ENCODE data around the gene FOXB1. TPM values are rescaled to one million over a fixed set of nuclear protein-coding genes. Genes with fewer than 3 reads are reported as not detected.

The FOXB1 gene
- total RNA-seq, 1 experiment from 2014 or later = 0.64 TPM

GRCh38 chr15:59994888-59995557, 9.1 kb upstream of the FOXB1 start:
- peaks cover 44% of the 10 kb centered on the region for H3K27me3 ChIP-seq (ENCODE audit: control insufficient read depth, insufficient read depth, low read length)

DNA sequence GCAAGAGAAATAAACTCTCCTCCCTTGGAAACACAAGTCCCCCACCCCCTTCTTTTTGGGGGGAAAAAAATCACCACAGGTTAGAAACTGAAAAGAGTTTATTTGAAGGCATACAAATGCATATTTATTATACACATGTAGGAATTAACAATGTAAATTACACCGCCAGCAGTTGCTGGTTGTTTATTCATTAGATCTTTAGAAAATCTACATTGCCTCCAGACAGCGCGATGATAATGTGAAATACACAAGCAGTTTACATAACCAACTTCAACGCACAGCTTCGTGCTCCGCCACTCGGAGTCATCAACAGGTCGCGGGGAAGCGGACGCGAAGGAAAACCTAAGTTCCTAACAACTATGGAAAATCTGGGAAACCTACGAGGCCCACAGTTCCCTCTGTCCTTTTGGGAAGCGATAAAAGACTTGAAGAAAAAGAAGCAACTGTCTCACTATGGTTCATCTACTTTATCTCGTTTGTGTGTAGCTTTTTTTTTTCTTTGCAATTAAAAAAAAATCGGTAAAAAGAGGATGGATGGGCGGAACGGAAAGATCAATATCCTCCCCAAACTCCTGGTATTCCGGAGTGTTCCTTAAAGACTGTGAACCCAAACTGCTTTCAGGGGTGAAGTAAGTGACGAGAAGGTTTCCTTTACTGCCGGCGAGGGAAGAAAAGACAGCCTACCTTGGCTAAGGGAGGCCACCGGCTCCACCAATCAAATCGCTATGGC, 8.4 kb upstream of the FOXB1 start:
- BruUV-seq (replicated peaks) = no TSS peak
- CTCF ChIA-PET = no interaction called here
- TF ChIP-seq, protein P1, sequence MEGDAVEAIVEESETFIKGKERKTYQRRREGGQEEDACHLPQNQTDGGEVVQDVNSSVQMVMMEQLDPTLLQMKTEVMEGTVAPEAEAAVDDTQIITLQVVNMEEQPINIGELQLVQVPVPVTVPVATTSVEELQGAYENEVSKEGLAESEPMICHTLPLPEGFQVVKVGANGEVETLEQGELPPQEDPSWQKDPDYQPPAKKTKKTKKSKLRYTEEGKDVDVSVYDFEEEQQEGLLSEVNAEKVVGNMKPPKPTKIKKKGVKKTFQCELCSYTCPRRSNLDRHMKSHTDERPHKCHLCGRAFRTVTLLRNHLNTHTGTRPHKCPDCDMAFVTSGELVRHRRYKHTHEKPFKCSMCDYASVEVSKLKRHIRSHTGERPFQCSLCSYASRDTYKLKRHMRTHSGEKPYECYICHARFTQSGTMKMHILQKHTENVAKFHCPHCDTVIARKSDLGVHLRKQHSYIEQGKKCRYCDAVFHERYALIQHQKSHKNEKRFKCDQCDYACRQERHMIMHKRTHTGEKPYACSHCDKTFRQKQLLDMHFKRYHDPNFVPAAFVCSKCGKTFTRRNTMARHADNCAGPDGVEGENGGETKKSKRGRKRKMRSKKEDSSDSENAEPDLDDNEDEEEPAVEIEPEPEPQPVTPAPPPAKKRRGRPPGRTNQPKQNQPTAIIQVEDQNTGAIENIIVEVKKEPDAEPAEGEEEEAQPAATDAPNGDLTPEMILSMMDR (IDR thresholded peaks at IDR 0.05) = no peak
- TF ChIP-seq SIN3A (IDR thresholded peaks at IDR 0.05; ENCODE audit: borderline replicate concordance, insufficient read depth, low read depth, low read length) (no peak), POLR2AphosphoS5 (IDR thresholded peaks at IDR 0.05; ENCODE audit: low read depth, low read length) (no peak)
- TF ChIP-seq, protein P2, sequence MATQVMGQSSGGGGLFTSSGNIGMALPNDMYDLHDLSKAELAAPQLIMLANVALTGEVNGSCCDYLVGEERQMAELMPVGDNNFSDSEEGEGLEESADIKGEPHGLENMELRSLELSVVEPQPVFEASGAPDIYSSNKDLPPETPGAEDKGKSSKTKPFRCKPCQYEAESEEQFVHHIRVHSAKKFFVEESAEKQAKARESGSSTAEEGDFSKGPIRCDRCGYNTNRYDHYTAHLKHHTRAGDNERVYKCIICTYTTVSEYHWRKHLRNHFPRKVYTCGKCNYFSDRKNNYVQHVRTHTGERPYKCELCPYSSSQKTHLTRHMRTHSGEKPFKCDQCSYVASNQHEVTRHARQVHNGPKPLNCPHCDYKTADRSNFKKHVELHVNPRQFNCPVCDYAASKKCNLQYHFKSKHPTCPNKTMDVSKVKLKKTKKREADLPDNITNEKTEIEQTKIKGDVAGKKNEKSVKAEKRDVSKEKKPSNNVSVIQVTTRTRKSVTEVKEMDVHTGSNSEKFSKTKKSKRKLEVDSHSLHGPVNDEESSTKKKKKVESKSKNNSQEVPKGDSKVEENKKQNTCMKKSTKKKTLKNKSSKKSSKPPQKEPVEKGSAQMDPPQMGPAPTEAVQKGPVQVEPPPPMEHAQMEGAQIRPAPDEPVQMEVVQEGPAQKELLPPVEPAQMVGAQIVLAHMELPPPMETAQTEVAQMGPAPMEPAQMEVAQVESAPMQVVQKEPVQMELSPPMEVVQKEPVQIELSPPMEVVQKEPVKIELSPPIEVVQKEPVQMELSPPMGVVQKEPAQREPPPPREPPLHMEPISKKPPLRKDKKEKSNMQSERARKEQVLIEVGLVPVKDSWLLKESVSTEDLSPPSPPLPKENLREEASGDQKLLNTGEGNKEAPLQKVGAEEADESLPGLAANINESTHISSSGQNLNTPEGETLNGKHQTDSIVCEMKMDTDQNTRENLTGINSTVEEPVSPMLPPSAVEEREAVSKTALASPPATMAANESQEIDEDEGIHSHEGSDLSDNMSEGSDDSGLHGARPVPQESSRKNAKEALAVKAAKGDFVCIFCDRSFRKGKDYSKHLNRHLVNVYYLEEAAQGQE (IDR thresholded peaks at IDR 0.05; ENCODE audit: insufficient read depth in 1 of 2, low read depth in 2 of 2, low read length in 1 of 2) = no peak
- Histone ChIP-seq H3K27ac (ENCODE audit: low read length) (no peak overlapping the region), H3K27me3 (ENCODE audit: control insufficient read depth, insufficient read depth, low read length) (peaks cover 48% of the 10 kb centered on the region), H3K36me3 (ENCODE audit: control insufficient read depth, insufficient read depth, low read length) (no peaks in the 10 kb centered on the region; the same call in 1 of the 2 replicates), H3K9me3 (ENCODE audit: control insufficient read depth, insufficient read depth, low read depth, low read length) (no peaks in the 10 kb centered on the region), H3K4me3 (ENCODE audit: low read depth in 2 of 2, low read length in 2 of 2) (no peak overlapping the region), H3K4me1 (ENCODE audit: control insufficient read depth, insufficient read depth, low read length) (peaks cover 8% of the 10 kb centered on the region)
- in situ Hi-C loops (cut with HindIII; ENCODE audit: low pct_unique_long_range_greater_than_20kb, low sequenced_read_pairs) = no loop called here
- ATAC-seq (no peak), DNase-seq (ENCODE audit: low read depth, low spot score) (no peak)
- POLR2A ChIA-PET = interaction anchor here (0.6 to 0.7 kb wide), 2 partner anchors 90 to 129 kb away, joined by 3 read pairs; no protein-coding TSS in a partner anchor
- intact Hi-C loops (cut with micrococcal nuclease; ENCODE audit: unreplicated experiment) = loop anchor here (10.0 kb wide), 2 partner anchors 241 to 329 kb away; no protein-coding TSS in a partner anchor

More at GRCh38 chr15:59994888-59995557, 9.1 kb upstream of the FOXB1 start:
- BruUV-seq (replicated peaks) = no TSS peak
- no peaks in the 10 kb centered on the region for H3K9me3 ChIP-seq (ENCODE audit: control insufficient read depth, insufficient read depth, low read depth, low read length)
- intact Hi-C loops (cut with micrococcal nuclease; ENCODE audit: unreplicated experiment) = loop anchor here (10.0 kb wide), 2 partner anchors 240 to 330 kb away; no protein-coding TSS in a partner anchor
- no peaks in the 10 kb centered on the region; the same call in 1 of the 2 replicates for H3K36me3 ChIP-seq (ENCODE audit: control insufficient read depth, insufficient read depth, low read length)
- DNase-seq (ENCODE audit: low read depth, low spot score) (no peak), ATAC-seq (peak; percentile 51)
- ChIA-PET CTCF (interaction anchor here (0.6 kb wide), 1 partner anchor 9 kb away, joined by 4 read pairs; no protein-coding TSS in a partner anchor), POLR2A (interaction anchor here (0.6 to 0.7 kb wide), 2 partner anchors 91 to 130 kb away, joined by 3 read pairs; no protein-coding TSS in a partner anchor)
- H3K4me1 ChIP-seq (ENCODE audit: control insufficient read depth, insufficient read depth, low read length) = peaks cover 6% of the 10 kb centered on the region; the same call in 1 of the 2 replicates
- in situ Hi-C loops (cut with HindIII; ENCODE audit: low pct_unique_long_range_greater_than_20kb, low sequenced_read_pairs) = no loop called here
- H3K27ac ChIP-seq (ENCODE audit: low read length) = no peak overlapping the region
- TF ChIP-seq SIN3A (IDR thresholded peaks at IDR 0.05; ENCODE audit: borderline replicate concordance, insufficient read depth, low read depth, low read length) (no peak), POLR2AphosphoS5 (IDR thresholded peaks at IDR 0.05; ENCODE audit: low read depth, low read length) (no peak), TCF7L2 (IDR thresholded peaks at IDR 0.05; ENCODE audit: low read depth, low read length) (no peak)
- TF ChIP-seq, protein P2 (IDR thresholded peaks at IDR 0.05; ENCODE audit: insufficient read depth in 1 of 2, low read depth in 2 of 2, low read length in 1 of 2) = no peak
- TF ChIP-seq, protein P1 (IDR thresholded peaks at IDR 0.05) = no peak
- peak overlapping the region in 1 of 2 experiments; percentile 16; a peak in 1 of 4 replicates for H3K4me3 ChIP-seq (ENCODE audit: low read depth in 2 of 2, low read length in 2 of 2)

Data from Panc1 (cell line).